Activated CD4-positive, alpha-beta T cell treated with anti-CD3 and anti-CD28 coated beads, Interleukin-2, amount 10 ng/mL, durations not matched to agents 7 days and 5 days (primary cell): ENCODE data around the gene GPC2. TPM values are rescaled to one million over a fixed set of nuclear protein-coding genes. Genes with fewer than 3 reads are reported as not detected.
"Not testable (repeated sequence)": the region's sequence is repeated elsewhere in the genome, so short reads cannot be mapped to it uniquely, and the experiment has no call there.

ENCODE experiments used
- CTCF ChIA-PET: fragments of 350-600 bp; sonication (Branson Sonifier 250); formaldehyde crosslinking; loops from one replicate; lab custom pipeline; 2021; ENCODE audit warnings: antibody characterized with exemption; lab: Charles Lee
- POLR2A ChIA-PET: fragments of 350-600 bp; sonication (Branson Sonifier 250); formaldehyde crosslinking; loops from one replicate; lab custom pipeline; 2021; ENCODE audit warnings: antibody characterized with exemption; lab: Charles Lee
- DNase-seq: peaks from one replicate; pipeline ENCODE4 v3.0.0-alpha.2; 2020
- H3K27ac Mint-ChIP-seq: one replicate; pipeline ENCODE4 v1.8.0; 2021; ENCODE audit warnings: mild to moderate bottlenecking, moderate library complexity, mixed read lengths
- H3K27me3 Mint-ChIP-seq: one replicate; pipeline ENCODE4 v1.8.0; 2021; ENCODE audit warnings: mixed read lengths
- H3K36me3 Mint-ChIP-seq: one replicate; pipeline ENCODE4 v1.8.0; 2021; ENCODE audit warnings: low read depth, mixed read lengths
- H3K4me1 Mint-ChIP-seq: one replicate; pipeline ENCODE4 v1.8.0; 2021; ENCODE audit warnings: mixed read lengths
- H3K4me3 Mint-ChIP-seq: one replicate; pipeline ENCODE4 v1.8.0; 2021; ENCODE audit warnings: mild to moderate bottlenecking, moderate library complexity, mixed read lengths
- H3K9me3 Mint-ChIP-seq: one replicate; pipeline ENCODE4 v1.8.0; 2021; ENCODE audit warnings: mixed read lengths
- total RNA-seq, 2 experiments: library from RNA; stranded (reverse); gene quantifications; one replicate each; pipeline ENCODE4 v1.2.3, GENCODE V29; 2021

GPC2 gene
- total RNA-seq, 2 experiments from 2014 or later: 13.9 to 20.9 TPM

DNA sequence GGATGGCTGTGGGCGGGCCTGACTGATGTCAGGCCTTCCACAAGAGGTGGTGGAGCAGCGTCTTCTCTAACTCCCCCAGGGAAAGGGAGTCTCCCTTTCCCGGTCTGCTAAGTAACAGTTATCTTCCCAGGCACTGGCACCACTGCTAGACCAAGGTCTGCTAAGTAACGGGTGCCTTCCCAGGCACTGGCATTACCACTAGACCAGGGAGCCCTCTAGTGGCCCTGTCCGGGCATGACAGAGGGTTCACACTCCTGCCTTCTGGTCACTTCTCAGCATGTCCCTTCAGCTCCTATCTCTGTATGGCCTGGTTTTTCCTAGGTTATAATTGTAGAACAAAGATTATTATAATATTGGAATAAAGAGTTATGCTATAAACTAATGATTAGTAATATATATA is 40.8 kb upstream of the GPC2 start:
- peak overlapping the region; percentile 96 for H3K27ac Mint-ChIP-seq
- H3K27me3 Mint-ChIP-seq, H3K9me3 Mint-ChIP-seq, POLR2A ChIA-PET: not testable (repeated sequence)
- H3K36me3 Mint-ChIP-seq: peaks cover 37% of the 10 kb centered on the region
- peak overlapping the region; percentile 76 for H3K4me3 Mint-ChIP-seq
- H3K4me1 Mint-ChIP-seq: peaks cover 62% of the 10 kb centered on the region
- peak; percentile 82 for DNase-seq
- CTCF ChIA-PET: interaction anchor here (0.8 to 2.9 kb wide), 15 partner anchors 10 to 128 kb away, joined by 3 to 39 read pairs (median 3); partner anchors contain the start of gene TRAPPC14

DNA sequence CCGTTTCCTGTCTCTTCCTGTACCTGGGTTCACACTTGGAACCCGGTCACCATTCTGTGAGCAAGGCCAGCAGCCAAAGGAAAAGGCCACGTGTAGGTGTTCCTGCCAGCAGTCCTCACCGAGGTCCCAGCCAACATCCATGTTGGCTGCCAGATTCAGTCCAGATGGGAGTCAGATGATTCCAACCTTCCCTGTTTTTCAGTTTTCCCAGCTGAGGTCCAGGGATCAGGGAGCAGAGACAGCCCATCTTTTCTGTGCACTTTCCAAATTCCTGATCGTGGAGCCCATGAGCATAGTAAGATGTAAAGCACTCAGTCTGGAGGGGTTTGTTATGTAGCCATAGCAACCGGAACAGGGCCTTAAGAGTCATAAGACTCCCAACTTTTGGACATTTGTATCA is 38.7 kb upstream of the GPC2 start:
- no peak overlapping the region for H3K27ac Mint-ChIP-seq
- ChIA-PET POLR2A (no interaction called here), CTCF (interaction anchor here (0.6 to 2.9 kb wide), 5 partner anchors 13 to 393 kb away, joined by 3 to 39 read pairs (median 3); no protein-coding TSS in a partner anchor)
- no peaks in the 10 kb centered on the region for H3K9me3 Mint-ChIP-seq
- H3K36me3 Mint-ChIP-seq: peaks cover 26% of the 10 kb centered on the region
- no peak for DNase-seq
- peaks cover 64% of the 10 kb centered on the region for H3K4me1 Mint-ChIP-seq
- no peak overlapping the region for H3K4me3 Mint-ChIP-seq
- H3K27me3 Mint-ChIP-seq: no peaks in the 10 kb centered on the region

DNA sequence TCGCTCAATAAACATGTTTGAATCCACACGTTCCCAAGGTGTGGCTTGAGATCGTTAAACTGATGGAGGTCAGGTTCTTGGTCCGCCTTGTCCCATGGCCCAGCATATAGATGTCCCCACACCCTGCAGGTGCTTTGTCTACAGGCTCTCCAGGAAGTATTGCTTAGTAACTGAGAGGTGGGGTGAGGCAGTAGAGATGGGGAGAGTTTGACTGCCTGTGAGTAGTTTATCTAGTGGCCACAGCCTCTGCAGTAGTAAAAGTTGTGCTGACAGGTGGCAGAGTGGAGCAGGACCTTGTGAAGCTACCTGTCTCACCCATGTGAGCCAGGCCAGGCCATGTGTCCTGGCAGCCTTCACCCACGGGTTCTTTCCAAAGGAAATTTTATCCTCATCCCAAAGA is 37.2 kb upstream of the GPC2 start:
- Mint-ChIP-seq H3K36me3 (peaks cover 23% of the 10 kb centered on the region), H3K4me1 (peaks cover 79% of the 10 kb centered on the region), H3K27ac (peak overlapping the region; percentile 71)
- H3K9me3 Mint-ChIP-seq, H3K4me3 Mint-ChIP-seq, H3K27me3 Mint-ChIP-seq, DNase-seq, CTCF ChIA-PET, POLR2A ChIA-PET: not testable (repeated sequence)

DNA sequence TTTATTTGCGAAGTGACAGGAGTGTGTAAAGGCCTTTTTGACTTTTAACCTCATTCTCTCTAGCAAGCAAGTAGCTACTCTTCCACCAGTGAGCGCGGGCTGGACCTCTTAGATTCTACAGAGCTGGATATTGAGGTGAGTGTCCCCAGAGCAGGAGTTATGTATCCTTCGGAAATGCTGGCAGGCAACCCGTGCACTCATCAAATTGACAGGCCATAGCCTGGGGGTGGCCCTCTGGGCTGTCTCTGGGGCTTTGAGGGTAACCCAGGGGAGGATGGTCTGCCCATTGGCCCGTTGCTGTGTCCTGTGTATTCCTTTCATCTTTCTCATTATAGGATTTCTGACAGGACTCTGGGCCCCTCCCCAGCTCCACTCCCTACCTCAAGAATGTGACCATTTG is 36.5 kb upstream of the GPC2 start:
- Mint-ChIP-seq H3K36me3 (peaks cover 26% of the 10 kb centered on the region), H3K4me3 (no peak overlapping the region), H3K9me3 (peaks cover 2% of the 10 kb centered on the region), H3K27ac (peak overlapping the region; percentile 10), H3K4me1 (peaks cover 80% of the 10 kb centered on the region), H3K27me3 (no peaks in the 10 kb centered on the region)
- POLR2A ChIA-PET: no interaction called here
- DNase-seq: no peak
- CTCF ChIA-PET: interaction anchor here (1.0 kb wide), 1 partner anchor 23 kb away, joined by 5 read pairs; no protein-coding TSS in a partner anchor

DNA sequence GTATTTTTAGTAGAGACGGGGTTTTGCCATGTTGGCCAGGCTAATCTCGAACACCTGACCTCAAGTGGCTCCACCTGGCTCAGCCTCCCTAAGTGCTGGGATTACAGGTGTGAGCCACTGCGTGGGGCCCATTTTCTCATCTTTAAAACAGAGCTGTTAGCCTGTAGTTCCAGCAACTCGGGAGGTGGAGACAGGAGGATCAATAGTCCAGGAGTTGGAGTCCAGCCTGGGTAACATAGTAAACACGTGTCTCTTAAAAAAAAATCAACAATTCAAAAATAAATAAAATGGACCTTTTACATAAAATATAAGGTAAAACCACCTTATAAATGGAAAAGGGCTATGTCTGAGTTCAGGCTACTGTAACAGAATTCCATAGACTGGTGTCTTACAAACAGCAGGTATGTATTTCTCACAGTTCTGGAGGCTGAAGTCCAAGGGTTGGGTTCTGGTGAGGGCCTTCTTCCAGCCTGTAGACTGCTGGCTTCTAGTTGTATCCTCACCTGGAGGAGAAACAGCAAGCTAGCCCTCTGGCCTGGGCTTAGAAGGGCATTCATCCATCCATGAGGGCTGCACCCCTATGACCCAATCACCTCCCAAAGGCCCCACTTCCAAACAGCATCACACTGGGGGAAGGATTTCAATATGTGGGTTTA is 35.6 kb upstream of the GPC2 start:
- Mint-ChIP-seq H3K4me1 (peaks cover 83% of the 10 kb centered on the region), H3K9me3 (peaks cover 2% of the 10 kb centered on the region), H3K27me3 (no peaks in the 10 kb centered on the region), H3K4me3 (no peak overlapping the region), H3K27ac (peak overlapping the region; percentile 22), H3K36me3 (peaks cover 26% of the 10 kb centered on the region)
- ChIA-PET POLR2A (no interaction called here), CTCF (interaction anchor here (0.6 to 1.0 kb wide), 3 partner anchors 10 to 25 kb away, joined by 3 to 5 read pairs (median 3); no protein-coding TSS in a partner anchor)
- DNase-seq: no peak

DNA sequence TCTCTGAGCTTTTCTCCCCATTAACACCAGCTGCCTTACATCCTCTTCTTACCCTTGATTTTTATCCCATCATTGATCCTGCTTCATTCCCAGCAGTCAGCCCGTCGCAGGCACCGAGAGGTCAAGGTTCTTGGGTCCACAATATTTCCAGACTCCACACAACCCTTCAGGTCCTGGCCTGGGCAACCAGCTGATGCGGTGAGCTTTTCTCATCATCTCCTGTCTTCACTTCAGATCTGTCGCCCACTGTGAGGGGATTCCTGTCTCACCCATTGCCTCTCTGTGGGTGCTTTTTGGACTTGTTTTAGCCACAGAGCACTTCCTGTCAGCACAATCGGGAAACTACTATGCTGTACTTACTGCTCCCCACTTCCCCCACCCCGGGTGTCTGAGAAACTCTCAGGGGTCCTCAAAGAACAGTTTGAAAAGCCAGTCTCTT is 34.2 kb upstream of the GPC2 start:
- H3K4me3 Mint-ChIP-seq: peak overlapping the region; percentile 62
- H3K27me3 Mint-ChIP-seq: no peaks in the 10 kb centered on the region
- ChIA-PET POLR2A (no interaction called here), CTCF (interaction anchor here (1.2 to 2.8 kb wide), 3 partner anchors 9 to 22 kb away, joined by 4 to 8 read pairs (median 6); no protein-coding TSS in a partner anchor)
- peaks cover 2% of the 10 kb centered on the region for H3K9me3 Mint-ChIP-seq
- peak; percentile 56 for DNase-seq
- peaks cover 26% of the 10 kb centered on the region for H3K36me3 Mint-ChIP-seq
- peaks cover 77% of the 10 kb centered on the region for H3K4me1 Mint-ChIP-seq
- H3K27ac Mint-ChIP-seq: peak overlapping the region; percentile 84

DNA sequence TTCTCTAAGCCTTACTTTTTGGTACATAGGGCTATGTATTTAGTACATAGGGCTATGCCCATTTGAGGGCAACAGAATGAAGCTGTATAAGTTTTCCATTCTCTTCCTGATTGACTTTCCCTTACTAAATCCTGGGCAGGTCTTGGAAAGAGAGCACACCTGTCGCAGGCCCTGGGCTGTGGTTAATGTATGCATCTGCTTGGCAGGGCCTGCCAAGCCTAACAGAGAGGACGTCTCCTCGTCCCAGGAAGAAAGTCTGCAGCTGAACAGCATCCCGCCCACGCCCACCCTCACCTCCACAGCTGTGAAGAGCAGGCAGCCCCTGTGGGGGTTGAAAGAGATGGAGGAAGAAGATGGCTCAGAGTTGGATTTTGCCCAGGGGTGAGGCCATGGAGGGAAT is 33.6 kb upstream of the GPC2 start:
- Mint-ChIP-seq H3K27ac (peak overlapping the region; percentile 72), H3K4me1 (peaks cover 73% of the 10 kb centered on the region), H3K9me3 (peaks cover 2% of the 10 kb centered on the region), H3K4me3 (peak overlapping the region; percentile 10), H3K27me3 (no peaks in the 10 kb centered on the region), H3K36me3 (peaks cover 26% of the 10 kb centered on the region)
- DNase-seq: no peak
- ChIA-PET POLR2A (no interaction called here), CTCF (interaction anchor here (1.2 to 2.8 kb wide), 5 partner anchors 8 to 82 kb away, joined by 4 to 8 read pairs (median 6); no protein-coding TSS in a partner anchor)

DNA sequence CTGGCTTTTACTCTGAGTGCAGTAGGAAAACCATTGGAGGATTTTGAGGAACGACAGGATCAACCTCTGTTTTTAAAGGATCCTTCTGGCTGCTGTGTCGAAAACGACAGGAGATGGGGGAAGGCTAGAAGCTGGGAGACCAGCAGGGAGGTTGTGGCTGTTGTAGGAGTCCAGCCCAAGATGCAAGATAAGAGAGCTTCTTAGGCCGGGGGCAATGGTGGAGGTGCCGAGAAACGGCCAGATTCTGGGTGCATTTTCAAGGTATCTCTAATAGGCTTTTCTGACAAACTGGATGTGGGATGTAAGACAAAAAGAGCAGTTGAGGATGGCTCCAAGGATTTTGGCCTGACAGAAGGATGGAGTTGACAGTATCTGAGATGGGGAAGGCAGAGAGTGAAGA is 32.3 kb upstream of the GPC2 start:
- CTCF ChIA-PET: interaction anchor here (0.9 to 2.8 kb wide), 4 partner anchors 16 to 197 kb away, joined by 3 to 8 read pairs (median 6); no protein-coding TSS in a partner anchor
- Mint-ChIP-seq H3K36me3 (peaks cover 25% of the 10 kb centered on the region), H3K4me1 (peaks cover 61% of the 10 kb centered on the region), H3K9me3 (peaks cover 2% of the 10 kb centered on the region), H3K4me3 (peak overlapping the region; percentile 57), H3K27me3 (no peaks in the 10 kb centered on the region), H3K27ac (peak overlapping the region; percentile 90)
- POLR2A ChIA-PET: no interaction called here
- no peak for DNase-seq

DNA sequence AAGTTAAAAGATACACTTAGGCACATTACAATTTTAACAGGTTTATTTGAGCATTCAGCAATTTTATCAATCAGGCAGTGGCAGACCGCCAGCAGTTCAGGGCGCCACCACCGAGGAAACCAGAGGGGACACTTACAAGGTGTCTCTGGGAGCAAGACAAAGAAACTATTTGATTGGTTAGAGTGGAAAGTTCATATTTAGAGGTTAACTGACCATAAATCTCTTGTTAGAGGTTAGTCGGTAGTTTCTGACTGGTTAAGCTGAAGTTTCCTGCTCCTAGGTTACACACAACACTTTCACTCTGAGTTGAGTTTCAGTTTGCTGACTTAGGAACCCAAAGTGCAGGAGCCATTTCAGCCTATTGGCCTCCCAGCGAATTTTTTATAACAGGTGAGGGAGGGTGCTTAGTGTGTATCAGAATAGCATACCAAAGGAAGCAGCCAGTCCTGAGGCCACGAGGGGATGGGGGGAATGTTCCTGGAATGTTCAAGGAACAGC is 31.8 kb upstream of the GPC2 start:
- H3K9me3 Mint-ChIP-seq: peaks cover 2% of the 10 kb centered on the region
- CTCF ChIA-PET: interaction anchor here (0.5 to 2.8 kb wide), 6 partner anchors 15 to 198 kb away, joined by 3 to 8 read pairs (median 4); partner anchors contain the start of genes GPC2, STAG3 and TRAPPC14
- POLR2A ChIA-PET: interaction anchor here (0.6 kb wide), 1 partner anchor 220 kb away, joined by 3 read pairs; no protein-coding TSS in a partner anchor
- peak; percentile 62 for DNase-seq
- peak overlapping the region; percentile 57 for H3K4me3 Mint-ChIP-seq
- H3K27ac Mint-ChIP-seq: peak overlapping the region; percentile 90
- H3K4me1 Mint-ChIP-seq: peaks cover 59% of the 10 kb centered on the region
- H3K36me3 Mint-ChIP-seq: peaks cover 22% of the 10 kb centered on the region
- H3K27me3 Mint-ChIP-seq: no peaks in the 10 kb centered on the region

DNA sequence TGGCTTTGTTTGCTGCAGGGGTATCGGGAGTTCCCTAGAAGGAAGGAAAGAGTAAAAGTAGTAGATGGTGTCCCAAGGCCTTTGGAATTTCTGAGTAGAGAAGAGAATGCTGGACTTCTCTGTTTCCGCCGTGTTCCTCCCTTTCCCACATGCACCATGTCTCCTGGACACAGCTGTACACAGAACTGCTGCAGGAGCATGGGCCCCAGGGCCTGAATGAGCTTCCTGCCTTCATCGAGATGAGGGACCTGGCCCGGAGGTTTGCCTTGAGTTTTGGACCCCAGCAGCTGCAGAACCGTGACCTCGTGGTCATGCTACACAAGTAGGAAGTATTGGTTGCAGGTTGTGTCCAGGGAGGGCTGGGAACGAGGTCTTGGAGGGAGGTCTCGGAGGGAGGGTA is 27.3 kb upstream of the GPC2 start:
- Mint-ChIP-seq H3K4me1 (peaks cover 26% of the 10 kb centered on the region), H3K4me3 (no peak overlapping the region), H3K27me3 (no peaks in the 10 kb centered on the region), H3K27ac (peak overlapping the region; percentile 1), H3K36me3 (peaks cover 10% of the 10 kb centered on the region), H3K9me3 (peaks cover under 1% of the 10 kb centered on the region)
- DNase-seq: no peak
- ChIA-PET CTCF (interaction anchor here (0.5 to 3.5 kb wide), 4 partner anchors 14 to 101 kb away, joined by 3 to 12 read pairs (median 4); no protein-coding TSS in a partner anchor), POLR2A (no interaction called here)

DNA sequence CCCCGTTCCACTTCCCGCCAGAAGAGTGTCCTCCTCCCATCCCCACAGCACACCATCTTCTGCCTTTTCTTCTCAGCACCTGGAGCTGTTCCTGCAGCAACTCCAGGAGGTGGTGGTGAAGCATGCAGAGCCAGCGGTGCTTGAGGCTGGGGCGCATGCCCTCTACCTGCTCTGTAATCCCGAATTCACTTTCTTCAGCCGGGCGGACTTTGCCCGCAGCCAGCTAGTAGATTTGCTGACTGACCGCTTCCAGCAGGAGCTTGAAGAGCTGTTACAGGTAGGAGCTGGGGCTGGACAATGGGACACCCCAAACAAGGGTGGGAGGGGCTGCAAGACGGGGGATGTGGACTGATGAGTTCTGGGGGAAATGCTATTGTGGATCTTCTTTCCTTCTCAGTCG is 23.5 kb upstream of the GPC2 start:
- no peak for DNase-seq
- ChIA-PET POLR2A (no interaction called here), CTCF (interaction anchor here (1.1 to 1.2 kb wide), 2 partner anchors 11 to 19 kb away, joined by 4 to 5 read pairs; no protein-coding TSS in a partner anchor)
- H3K27ac Mint-ChIP-seq: no peak overlapping the region
- peaks cover 5% of the 10 kb centered on the region for H3K4me1 Mint-ChIP-seq
- H3K9me3 Mint-ChIP-seq: no peaks in the 10 kb centered on the region
- peaks cover 9% of the 10 kb centered on the region for H3K36me3 Mint-ChIP-seq
- no peaks in the 10 kb centered on the region for H3K27me3 Mint-ChIP-seq
- no peak overlapping the region for H3K4me3 Mint-ChIP-seq

DNA sequence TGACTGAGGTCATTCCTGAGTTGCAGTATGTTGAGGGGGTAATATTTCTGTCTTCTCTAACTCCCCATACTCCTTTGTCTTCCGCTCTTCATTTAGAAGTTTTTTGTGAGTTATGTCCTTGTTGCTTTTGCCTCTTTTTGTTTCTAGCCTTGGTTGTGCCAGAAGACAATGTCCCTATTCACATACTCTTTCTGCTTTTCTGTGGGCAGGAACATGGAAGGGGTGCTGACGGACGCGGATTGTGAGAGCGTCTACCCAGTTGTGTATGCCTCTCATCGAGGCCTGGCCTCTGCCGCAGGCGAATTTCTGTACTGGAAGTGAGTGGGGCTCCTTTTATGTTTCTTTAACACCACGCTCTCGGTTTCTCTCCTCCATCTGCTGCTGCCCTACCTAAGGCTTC is 21.1 kb upstream of the GPC2 start:
- no peak overlapping the region for H3K27ac Mint-ChIP-seq
- peaks cover 17% of the 10 kb centered on the region for H3K4me1 Mint-ChIP-seq
- ChIA-PET CTCF (interaction anchor here (0.9 kb wide), 1 partner anchor 19 kb away, joined by 5 read pairs; no protein-coding TSS in a partner anchor), POLR2A (interaction anchor here (0.6 kb wide), 1 partner anchor 28 kb away, joined by 3 read pairs; no protein-coding TSS in a partner anchor)
- no peak for DNase-seq
- H3K9me3 Mint-ChIP-seq: no peaks in the 10 kb centered on the region
- H3K27me3 Mint-ChIP-seq: no peaks in the 10 kb centered on the region
- no peak overlapping the region for H3K4me3 Mint-ChIP-seq
- peaks cover 19% of the 10 kb centered on the region for H3K36me3 Mint-ChIP-seq
